Cardiac muscle cell (in vitro differentiated cells and primary cell): ENCODE results near the gene PEX14. TPM values are rescaled to one million over a fixed set of nuclear protein-coding genes. Genes with fewer than 3 reads are reported as not detected.
A peak's percentile ranks its signal among the peaks of the same experiment; 100 is the strongest.
"Not testable (repeated sequence)": the region's sequence is repeated elsewhere in the genome, so short reads cannot be mapped to it uniquely, and the experiment has no call there.

Experiments
- DNase-seq, 2 donors: peaks; one replicate each; pipeline versions ENCODE4 v3.0.0 to v3.0.0-alpha.2; 2010 to 2017; ENCODE audit warnings: low read depth in 1 of 2, low spot score in 1 of 2
- H3K27ac ChIP-seq: fragments of 200-600 bp; sonication (generic); 2 replicates; pipeline ENCODE4 v1.5.1; 2016
- H3K27me3 ChIP-seq: fragments of 200-600 bp; sonication (generic); 2 replicates; pipeline ENCODE4 v1.6.0; 2016; ENCODE audit warnings: control low read depth
- H3K36me3 ChIP-seq: fragments of 200-600 bp; sonication (generic); 2 replicates; pipeline ENCODE4 v1.5.1; 2016; ENCODE audit warnings: control low read depth
- H3K4me1 ChIP-seq: fragments of 200-600 bp; sonication (generic); 2 replicates; pipeline ENCODE4 v1.8.1; 2017; ENCODE audit warnings: low read depth, mild to moderate bottlenecking, mixed run types
- H3K4me3 ChIP-seq: fragments of 200-600 bp; sonication (generic); 2 replicates; pipeline ENCODE4 v1.5.1; 2016; ENCODE audit warnings: mild to moderate bottlenecking
- H3K9me3 ChIP-seq: fragments of 200-600 bp; sonication (generic); 2 replicates; pipeline ENCODE4 v1.5.1; 2017; ENCODE audit warnings: low read depth, mild to moderate bottlenecking, control low read depth
- polyA plus RNA-seq: library from polyadenylated mRNA; unstranded; fragments of >200 nt; fragmentation: Nextera tagmentation; extraction: Ambion mirVana; gene quantifications from 2 replicates; pipeline ENCODE4 v1.2.1, GENCODE V29; 2016
- total RNA-seq: library from RNA; depleted of rRNA; stranded (reverse); fragments of >200 nt; gene quantifications from 2 replicates; pipeline ENCODE4 v1.2.3, GENCODE V29; 2016
- TF ChIP-seq, protein P1 (sequence below): IDR thresholded peaks from 2 replicates; pipeline ENCODE4 v1.5.1; 2012; ENCODE audit warnings: low read depth, mild to moderate bottlenecking, low read length

PEX14 gene
- total and polyA plus RNA-seq, 2 experiments from 2014 or later: 25.0 to 32.1 TPM

DNA sequence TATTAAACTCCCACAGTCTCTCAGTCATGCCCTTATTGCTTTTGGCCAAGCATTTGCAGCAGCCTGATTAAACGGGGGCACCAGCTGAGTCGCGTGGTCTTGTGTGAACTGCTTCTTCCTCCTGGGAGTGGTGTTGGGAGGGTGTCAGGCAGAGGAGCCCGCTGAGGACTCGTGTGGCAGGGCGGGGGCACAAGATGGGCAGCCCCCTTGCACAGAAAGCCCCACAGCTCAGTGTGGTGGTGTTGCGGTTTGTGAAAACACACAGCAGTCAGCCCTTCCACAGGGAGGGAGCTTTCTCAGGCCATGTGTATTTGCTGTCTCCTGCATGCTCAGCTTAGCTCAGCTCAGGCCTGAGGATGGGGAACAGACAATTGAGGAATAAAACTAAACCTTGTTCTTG is 22.4 kb downstream of the PEX14 start:
- Histone ChIP-seq H3K9me3 (no peaks in the 10 kb centered on the region), H3K27ac (no peak overlapping the region), H3K4me1 (no peaks in the 10 kb centered on the region), H3K36me3 (no peaks in the 10 kb centered on the region), H3K27me3 (no peaks in the 10 kb centered on the region), H3K4me3 (no peak overlapping the region)
- DNase-seq: no peak
- TF ChIP-seq, protein P1, sequence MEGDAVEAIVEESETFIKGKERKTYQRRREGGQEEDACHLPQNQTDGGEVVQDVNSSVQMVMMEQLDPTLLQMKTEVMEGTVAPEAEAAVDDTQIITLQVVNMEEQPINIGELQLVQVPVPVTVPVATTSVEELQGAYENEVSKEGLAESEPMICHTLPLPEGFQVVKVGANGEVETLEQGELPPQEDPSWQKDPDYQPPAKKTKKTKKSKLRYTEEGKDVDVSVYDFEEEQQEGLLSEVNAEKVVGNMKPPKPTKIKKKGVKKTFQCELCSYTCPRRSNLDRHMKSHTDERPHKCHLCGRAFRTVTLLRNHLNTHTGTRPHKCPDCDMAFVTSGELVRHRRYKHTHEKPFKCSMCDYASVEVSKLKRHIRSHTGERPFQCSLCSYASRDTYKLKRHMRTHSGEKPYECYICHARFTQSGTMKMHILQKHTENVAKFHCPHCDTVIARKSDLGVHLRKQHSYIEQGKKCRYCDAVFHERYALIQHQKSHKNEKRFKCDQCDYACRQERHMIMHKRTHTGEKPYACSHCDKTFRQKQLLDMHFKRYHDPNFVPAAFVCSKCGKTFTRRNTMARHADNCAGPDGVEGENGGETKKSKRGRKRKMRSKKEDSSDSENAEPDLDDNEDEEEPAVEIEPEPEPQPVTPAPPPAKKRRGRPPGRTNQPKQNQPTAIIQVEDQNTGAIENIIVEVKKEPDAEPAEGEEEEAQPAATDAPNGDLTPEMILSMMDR: no peak

DNA sequence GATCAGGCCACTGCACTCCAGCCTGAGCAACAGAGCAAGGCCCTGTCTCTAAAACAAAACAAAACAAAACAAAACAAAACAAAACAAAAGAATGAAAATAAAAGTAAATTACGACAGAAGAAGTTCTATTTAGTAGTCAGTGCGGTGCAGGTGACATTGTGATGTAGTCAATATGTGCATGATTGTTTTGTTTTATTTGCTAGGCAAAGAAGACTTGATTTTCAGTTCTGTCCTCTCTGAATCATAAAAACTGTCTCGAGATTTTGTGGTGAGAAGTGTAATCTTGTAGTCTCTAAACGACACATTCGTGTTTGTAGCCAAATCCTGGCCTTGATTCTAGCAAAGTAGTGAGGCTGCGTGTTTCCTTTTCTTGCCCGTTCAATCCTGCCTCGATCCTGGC is 23.5 kb downstream of the PEX14 start:
- Histone ChIP-seq H3K27me3 (no peaks in the 10 kb centered on the region), H3K4me1 (no peaks in the 10 kb centered on the region), H3K4me3 (no peak overlapping the region), H3K36me3 (no peaks in the 10 kb centered on the region), H3K9me3 (no peaks in the 10 kb centered on the region), H3K27ac (peak overlapping the region; percentile 9)
- TF ChIP-seq, protein P1: no peak
- no peak for DNase-seq

DNA sequence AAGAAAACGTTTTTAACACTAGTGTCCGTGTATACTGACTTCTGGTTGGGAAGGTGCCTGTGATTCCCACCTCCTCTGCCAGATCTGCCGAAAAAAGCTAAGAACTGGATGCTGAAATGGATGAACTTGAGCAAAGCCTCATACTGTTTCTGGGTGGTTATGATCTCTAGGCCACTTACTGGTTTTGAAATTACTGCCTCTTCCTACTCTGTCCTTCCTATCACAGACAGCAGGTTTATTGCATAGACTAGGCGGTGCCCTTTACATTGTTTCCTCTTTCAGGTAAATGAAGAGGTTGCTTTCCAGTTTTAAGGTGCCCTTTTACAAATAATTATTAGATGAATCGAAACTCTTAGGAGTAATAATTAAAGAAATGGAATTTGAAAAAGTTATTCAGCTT is 27.5 kb downstream of the PEX14 start:
- Histone ChIP-seq H3K4me1 (peaks cover 3% of the 10 kb centered on the region), H3K4me3 (no peak overlapping the region)
- TF ChIP-seq, protein P1: no peak

DNA sequence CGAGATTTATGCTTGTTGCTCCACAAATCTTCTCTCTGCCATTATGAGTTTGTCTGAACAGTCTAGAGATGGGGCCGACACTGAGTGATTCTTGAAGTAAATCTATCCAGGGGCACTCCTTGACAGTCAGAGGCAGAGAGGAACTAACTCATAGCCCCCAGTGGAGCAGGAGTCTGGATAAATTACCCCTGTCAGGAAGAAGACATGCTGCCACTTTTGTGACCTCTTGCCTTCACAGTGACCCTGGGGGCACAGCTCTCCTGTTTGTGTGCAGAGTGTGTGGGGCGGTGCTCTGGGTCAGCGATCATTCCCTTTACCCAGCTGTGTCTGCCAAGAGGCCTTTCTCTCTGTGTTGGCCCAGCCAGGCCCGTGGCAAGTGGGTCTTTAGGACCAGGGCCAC is 29.5 kb downstream of the PEX14 start:
- no peak for DNase-seq
- Histone ChIP-seq H3K4me3 (no peak overlapping the region), H3K27me3 (no peaks in the 10 kb centered on the region), H3K4me1 (peaks cover 12% of the 10 kb centered on the region), H3K36me3 (no peaks in the 10 kb centered on the region), H3K27ac (peak overlapping the region; percentile 69), H3K9me3 (no peaks in the 10 kb centered on the region)
- TF ChIP-seq, protein P1: no peak

More for the DNA sequence above, 27.5 kb downstream of the PEX14 start:
- no peak for DNase-seq
- Histone ChIP-seq H3K9me3 (no peaks in the 10 kb centered on the region), H3K27ac (no peak overlapping the region), H3K27me3 (no peaks in the 10 kb centered on the region), H3K36me3 (no peaks in the 10 kb centered on the region)

DNA sequence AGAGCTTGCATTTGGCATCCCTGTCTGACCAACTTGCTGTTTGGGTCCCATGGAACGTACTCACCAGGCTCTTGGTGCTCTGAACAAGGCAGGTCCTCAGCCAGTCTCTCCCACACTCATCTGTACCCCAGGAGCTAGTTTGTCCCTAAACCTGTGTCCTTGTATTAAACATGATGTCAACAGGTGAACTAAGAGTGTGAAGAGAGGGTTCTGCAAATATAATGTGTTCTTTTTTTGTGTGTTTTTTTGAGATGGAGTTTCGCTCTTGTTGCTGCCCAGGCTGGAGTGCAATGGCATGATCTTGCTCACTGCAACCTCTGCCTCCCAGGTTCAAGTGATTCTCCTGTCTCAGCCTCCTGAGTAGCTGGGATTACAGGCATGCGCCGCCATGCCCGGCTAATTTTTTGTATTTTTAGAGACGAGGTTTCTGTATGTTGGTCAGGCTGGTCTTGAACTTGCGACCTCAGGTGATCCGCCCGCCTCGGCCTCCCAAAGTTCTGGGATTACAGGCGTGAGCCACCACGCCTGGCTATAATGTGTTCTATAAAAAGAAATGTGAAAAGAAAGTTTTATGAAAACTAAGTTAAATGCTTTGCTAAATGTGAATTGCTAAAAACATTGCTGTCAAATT is 31.4 kb downstream of the PEX14 start:
- H3K27me3 ChIP-seq, H3K27ac ChIP-seq, H3K36me3 ChIP-seq, H3K9me3 ChIP-seq, DNase-seq, H3K4me3 ChIP-seq: not testable (repeated sequence)
- peaks cover 12% of the 10 kb centered on the region for H3K4me1 ChIP-seq

DNA sequence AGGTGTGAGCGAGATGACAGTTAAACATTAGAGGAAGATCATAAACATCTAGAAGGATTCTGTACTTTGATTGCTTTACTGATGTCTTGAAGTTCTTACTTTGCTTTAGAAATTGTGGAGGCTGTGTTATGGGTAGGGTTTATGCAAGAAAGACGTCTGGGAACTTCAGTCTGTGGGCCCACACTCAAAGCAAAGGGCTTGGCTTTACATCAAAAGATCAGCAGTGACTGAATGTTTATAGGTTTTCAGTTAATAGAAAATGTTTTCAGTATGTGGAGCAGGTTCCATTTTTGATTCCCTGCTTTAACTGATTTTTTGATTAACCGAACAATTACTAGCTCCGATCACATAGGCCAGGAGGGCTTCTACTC is 31.9 kb downstream of the PEX14 start:
- Histone ChIP-seq H3K9me3 (no peaks in the 10 kb centered on the region), H3K36me3 (no peaks in the 10 kb centered on the region), H3K27ac (no peak overlapping the region), H3K4me1 (peaks cover 12% of the 10 kb centered on the region), H3K4me3 (no peak overlapping the region), H3K27me3 (no peaks in the 10 kb centered on the region)
- DNase-seq: no peak
- TF ChIP-seq, protein P1: no peak
